ENCODE results near the gene MRGPRD. TPM values are rescaled to one million over a fixed set of nuclear protein-coding genes. Genes with fewer than 3 reads are reported as not detected.

MRGPRD gene
- total RNA-seq, 4 donors from 2014 or later: not detected

DNA sequence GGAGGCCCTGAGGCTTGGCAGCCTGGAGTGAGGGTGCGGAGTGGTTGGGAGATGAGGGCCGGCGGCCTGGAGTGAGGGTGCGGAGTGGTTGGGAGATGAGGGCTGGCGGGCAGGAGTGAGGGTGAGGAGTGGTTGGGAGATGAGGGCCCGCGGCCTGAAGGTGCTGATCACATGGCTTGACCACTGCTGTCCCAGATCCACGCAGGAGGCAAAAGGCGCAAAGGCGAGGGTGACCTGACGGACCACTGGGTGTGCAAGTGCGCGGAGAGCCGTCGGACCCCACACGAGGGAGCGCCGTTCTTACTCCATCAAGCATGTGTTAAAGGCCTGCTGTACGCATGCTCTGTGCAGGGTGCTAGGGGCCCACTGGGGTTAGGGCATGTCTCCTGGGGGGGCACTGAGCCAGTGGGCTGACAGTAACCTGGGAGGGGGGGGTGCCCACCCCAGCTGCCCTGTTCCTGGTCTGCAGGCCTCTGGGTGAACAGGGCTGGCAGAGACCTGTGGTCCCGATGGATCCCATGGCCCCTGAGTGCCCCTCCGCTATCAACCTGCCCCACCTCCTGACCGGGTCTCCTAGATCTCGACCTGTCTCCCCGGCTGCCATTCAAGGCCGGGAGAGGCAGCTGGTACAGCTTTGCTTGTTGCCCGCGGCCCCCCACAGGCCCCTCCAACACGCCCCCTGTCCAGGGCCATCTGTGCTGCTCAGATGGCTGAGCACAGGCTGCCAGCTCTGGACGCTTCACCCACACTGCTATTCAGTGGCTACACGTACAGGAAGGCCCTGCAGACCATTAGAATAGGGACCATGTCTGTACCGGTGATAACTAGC is 21.1 kb downstream of the MRGPRD start:
- no peak overlapping the region for H3K4me3 ChIP-seq (replicated peaks in 1 of 3)
- H3K4me1 ChIP-seq: peaks cover 5 to 8% of the 10 kb centered on the region in 2 donors
- TF ChIP-seq POLR2A (IDR thresholded peaks at IDR 0.05) (no peak), CTCF (IDR thresholded peaks at IDR 0.05) (no peak)
- WGBS, 2 donors: 94 to 95% methylated on average over 21 to 22 of the region's 31 CpGs
- intact Hi-C loops (cut with DNase I): no loop called here
- no peaks in the 10 kb centered on the region for H3K36me3 ChIP-seq
- no peak overlapping the region for H3K27ac ChIP-seq
- no peak for DNase-seq
- no peaks in the 10 kb centered on the region for H3K27me3 ChIP-seq
- no peaks in the 10 kb centered on the region for H3K9me3 ChIP-seq

GRCh38 chr11:68958211-68958610 is 22.6 kb downstream of the MRGPRD start:
- no peak overlapping the region for H3K27ac ChIP-seq
- TF ChIP-seq CTCF (IDR thresholded peaks at IDR 0.05): no peak
- TF ChIP-seq POLR2A (IDR thresholded peaks at IDR 0.05): no peak
- H3K9me3 ChIP-seq: no peaks in the 10 kb centered on the region
- H3K4me3 ChIP-seq (replicated peaks in 1 of 3): no peak overlapping the region
- H3K4me1 ChIP-seq: peaks cover 5 to 9% of the 10 kb centered on the region in 2 donors
- DNase-seq: no peak
- WGBS, 2 donors: 90 to 94% methylated on average over 6 to 9 of the region's 9 CpGs
- no peaks in the 10 kb centered on the region for H3K27me3 ChIP-seq
- H3K36me3 ChIP-seq: no peaks in the 10 kb centered on the region
- intact Hi-C loops (cut with DNase I): no loop called here

DNA sequence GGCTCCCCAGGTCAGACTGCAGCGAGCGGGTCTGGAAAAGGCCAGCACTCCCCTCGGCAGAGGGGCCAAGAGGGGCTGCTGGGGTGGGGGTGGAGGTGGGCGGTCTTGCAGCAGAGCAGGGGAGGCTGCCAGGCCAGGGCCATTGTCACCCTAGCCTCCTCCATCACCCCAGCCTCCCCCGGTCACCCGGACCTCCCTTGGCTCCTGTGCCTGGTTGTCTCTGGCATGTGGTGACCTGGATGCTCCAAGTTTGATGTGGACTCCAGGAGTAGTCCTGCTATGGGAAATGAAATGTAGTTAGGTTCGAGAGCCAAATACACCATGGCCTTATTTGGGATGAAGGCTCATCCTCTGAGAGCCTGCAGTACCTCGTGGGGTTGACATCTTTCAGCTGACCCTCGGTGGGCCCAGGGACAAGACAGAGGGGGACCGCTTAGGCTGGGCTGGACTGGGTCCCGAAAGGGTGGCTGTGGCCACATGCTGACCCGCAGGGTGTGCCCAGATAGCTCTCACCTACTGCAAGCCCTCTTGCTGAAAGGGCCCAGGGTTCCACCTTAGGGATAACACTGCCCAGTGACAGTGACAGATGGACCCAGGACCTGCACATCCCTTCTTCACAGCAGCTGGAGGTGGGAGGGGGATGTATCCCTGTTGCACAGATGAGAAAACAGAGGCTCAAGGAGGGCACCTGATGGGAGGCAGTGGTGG is 24.1 kb downstream of the MRGPRD start:
- Histone ChIP-seq H3K9me3 (no peaks in the 10 kb centered on the region), H3K36me3 (no peaks in the 10 kb centered on the region), H3K27ac (no peak overlapping the region), H3K4me1 (peaks cover 5 to 9% of the 10 kb centered on the region in 2 donors), H3K27me3 (no peaks in the 10 kb centered on the region), H3K4me3 (replicated peaks in 1 of 3) (no peak overlapping the region)
- DNase-seq: no peak
- WGBS, 2 donors: 76% methylated on average over 9 of the region's 12 CpGs; no CpG with 5 or more reads in 1 of the 2 donors
- no peak for TF ChIP-seq CTCF (IDR thresholded peaks at IDR 0.05)
- TF ChIP-seq POLR2A (IDR thresholded peaks at IDR 0.05): no peak
- intact Hi-C loops (cut with DNase I): no loop called here

DNA sequence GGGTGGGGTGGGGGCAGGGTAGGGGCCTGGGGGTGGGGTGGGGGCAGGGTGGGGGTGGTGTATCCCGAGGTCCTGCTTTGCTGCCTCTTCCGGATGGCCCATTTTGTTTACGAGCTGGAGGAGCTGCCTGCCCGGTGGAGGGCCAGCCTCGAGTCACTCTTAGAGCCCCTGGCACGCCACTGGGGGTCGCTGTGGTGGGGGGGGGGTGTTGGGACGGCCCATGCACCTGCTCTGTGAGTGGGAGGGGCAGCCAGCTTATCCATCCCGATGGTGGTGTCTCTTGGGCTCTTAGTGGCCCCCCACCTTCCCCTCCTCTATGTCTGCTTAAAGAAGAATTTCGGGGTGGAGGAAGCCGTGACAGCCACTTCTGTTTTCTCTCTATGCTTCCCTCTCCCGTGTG is 24.6 kb downstream of the MRGPRD start:
- TF ChIP-seq CTCF (IDR thresholded peaks at IDR 0.05): no peak
- no peak for TF ChIP-seq POLR2A (IDR thresholded peaks at IDR 0.05)
- WGBS, 2 donors: 21% methylated on average over 4 of the region's 12 CpGs; no CpG with 5 or more reads in 1 of the 2 donors
- Histone ChIP-seq H3K4me1 (peaks cover 5 to 9% of the 10 kb centered on the region in 2 donors), H3K27me3 (no peaks in the 10 kb centered on the region), H3K9me3 (no peaks in the 10 kb centered on the region), H3K4me3 (replicated peaks in 1 of 3) (no peak overlapping the region), H3K27ac (no peak overlapping the region), H3K36me3 (no peaks in the 10 kb centered on the region)
- no peak for DNase-seq
- intact Hi-C loops (cut with DNase I): no loop called here

DNA sequence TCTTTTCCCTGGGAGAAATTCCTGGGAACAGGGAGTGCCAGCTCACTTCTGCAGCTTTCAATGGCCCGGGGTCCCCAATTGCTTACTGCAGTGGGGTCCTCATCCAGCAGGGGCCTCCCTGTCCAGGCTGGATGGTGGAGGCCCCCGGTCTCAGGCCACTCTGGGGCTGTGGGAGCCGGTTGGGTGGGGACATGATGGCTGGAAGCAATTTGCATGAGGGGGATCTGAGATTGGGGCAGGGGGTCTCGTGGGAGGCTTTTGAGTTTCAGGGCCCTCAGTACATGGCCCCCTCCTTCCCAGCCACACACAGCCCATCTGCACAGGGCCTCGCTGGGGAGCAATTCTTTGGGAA is 25.2 kb downstream of the MRGPRD start:
- intact Hi-C loops (cut with DNase I): no loop called here
- Histone ChIP-seq H3K4me3 (replicated peaks in 1 of 3) (no peak overlapping the region), H3K27ac (no peak overlapping the region), H3K9me3 (no peaks in the 10 kb centered on the region), H3K27me3 (no peaks in the 10 kb centered on the region), H3K36me3 (no peaks in the 10 kb centered on the region), H3K4me1 (peaks cover 5 to 9% of the 10 kb centered on the region in 2 donors)
- DNase-seq: no peak
- 36% methylated on average over 4 of the region's 5 CpGs; no CpG with 5 or more reads in 1 of the 2 donors for WGBS, 2 donors
- TF ChIP-seq POLR2A (IDR thresholded peaks at IDR 0.05): no peak
- no peak for TF ChIP-seq CTCF (IDR thresholded peaks at IDR 0.05)

Data from thyroid gland (tissue), 4 donors.